B cell (primary cell): ENCODE measurements around the gene GRHL3.

Experiments
- CTCF ChIP-seq: fragments of 200-600 bp; IDR thresholded peaks from one replicate; pipeline ENCODE4 v1.8.0; 2022; ENCODE audit warnings: antibody characterized with exemption, mild to moderate bottlenecking
- EZH2 ChIP-seq: IDR thresholded peaks from 2 replicates; pipeline ENCODE4 v1.6.1; 2012; ENCODE audit warnings: borderline replicate concordance, low read depth, mild to moderate bottlenecking, moderate library complexity, low read length; ENCODE audit not compliant: insufficient read depth, poor library complexity, severe bottlenecking

GRCh38 chr1:24338447-24338846 is 19.3 kb downstream of the GRHL3 start:
- TF ChIP-seq CTCF (no peak), EZH2 (no peak)
